PC-9 (cell line): ENCODE results near the gene SLC48A1. TPM values are rescaled to one million over a fixed set of nuclear protein-coding genes. Genes with fewer than 3 reads are reported as not detected.

ENCODE experiments used
- total RNA-seq: library from RNA; stranded (reverse); gene quantifications from 2 replicates; pipeline ENCODE4 v1.2.3, GENCODE V29; 2021

SLC48A1 gene
- total RNA-seq, 1 experiment from 2014 or later = 108 TPM

Other genes starting within 250 kb of the SLC48A1 start
- gene RPAP3, start 67.2 kb upstream of the SLC48A1 start, total RNA-seq = 31.6 and 37.0 TPM in 2 replicates
- gene ENDOU, start 47.7 kb upstream of the SLC48A1 start, total RNA-seq = 0.25 and 0.39 TPM in 2 replicates
- gene RAPGEF3, start 14.4 kb upstream of the SLC48A1 start, total RNA-seq = 4.1 and 5.7 TPM in 2 replicates
- 106 and 114 TPM in 2 replicates for gene HDAC7, start 46.7 kb downstream of the SLC48A1 start, total RNA-seq
- 7.5 and 12.3 TPM in 2 replicates for gene VDR, start 131.8 kb downstream of the SLC48A1 start, total RNA-seq
- 99.4 and 100 TPM in 2 replicates for gene TMEM106C, start 190.4 kb downstream of the SLC48A1 start, total RNA-seq
- not detected in 2 replicates for gene COL2A1, start 231.2 kb downstream of the SLC48A1 start, total RNA-seq